PC-9 (cell line): ENCODE results near the gene SRL.

ENCODE experiments used
- EZH2 ChIP-seq: fragments of 200-600 bp; sonication (generic); IDR thresholded peaks from 2 replicates; pipeline ENCODE4 v1.8.0; 2017; ENCODE audit warnings: antibody characterized with exemption, low read depth
- TF ChIP-seq, protein P1 (sequence below): fragments of 200-600 bp; sonication (generic); conservative IDR thresholded peaks from 2 replicates; pipeline ENCODE4 v1.6.1; 2017; ENCODE audit warnings: mixed run types, antibody characterized with exemption, mild to moderate bottlenecking, moderate library complexity

GRCh38 chr16:4273858-4274311 lies 32.0 kb upstream of the SRL start:
- TF ChIP-seq, protein P1, sequence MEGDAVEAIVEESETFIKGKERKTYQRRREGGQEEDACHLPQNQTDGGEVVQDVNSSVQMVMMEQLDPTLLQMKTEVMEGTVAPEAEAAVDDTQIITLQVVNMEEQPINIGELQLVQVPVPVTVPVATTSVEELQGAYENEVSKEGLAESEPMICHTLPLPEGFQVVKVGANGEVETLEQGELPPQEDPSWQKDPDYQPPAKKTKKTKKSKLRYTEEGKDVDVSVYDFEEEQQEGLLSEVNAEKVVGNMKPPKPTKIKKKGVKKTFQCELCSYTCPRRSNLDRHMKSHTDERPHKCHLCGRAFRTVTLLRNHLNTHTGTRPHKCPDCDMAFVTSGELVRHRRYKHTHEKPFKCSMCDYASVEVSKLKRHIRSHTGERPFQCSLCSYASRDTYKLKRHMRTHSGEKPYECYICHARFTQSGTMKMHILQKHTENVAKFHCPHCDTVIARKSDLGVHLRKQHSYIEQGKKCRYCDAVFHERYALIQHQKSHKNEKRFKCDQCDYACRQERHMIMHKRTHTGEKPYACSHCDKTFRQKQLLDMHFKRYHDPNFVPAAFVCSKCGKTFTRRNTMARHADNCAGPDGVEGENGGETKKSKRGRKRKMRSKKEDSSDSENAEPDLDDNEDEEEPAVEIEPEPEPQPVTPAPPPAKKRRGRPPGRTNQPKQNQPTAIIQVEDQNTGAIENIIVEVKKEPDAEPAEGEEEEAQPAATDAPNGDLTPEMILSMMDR = peak; percentile 62
- no peak for TF ChIP-seq EZH2
